H54 (cell line): Measurements from ENCODE around the gene CACNA1C.

ENCODE experiments used
- DNase-seq: peaks from one replicate; pipeline ENCODE4 v3.0.0; 2011; ENCODE audit warnings: low spot score, mixed read lengths; ENCODE audit not compliant: insufficient read length
- FAIRE-seq: peaks from 3 replicates; lab custom pipeline; 2011; peaks lifted over from hg19 to GRCh38; lab: Jason Lieb, UNC
- POLR2A ChIP-seq: IDR thresholded peaks from 2 replicates; pipeline ENCODE4 v1.6.1; 2011; ENCODE audit warnings: low read depth, mild to moderate bottlenecking, low read length

Gene CACNA1C

GRCh38 chr12:2384533-2385351 lies 332.0 kb downstream of the CACNA1C start:
- no peak for DNase-seq
- no peak for TF ChIP-seq POLR2A
- FAIRE-seq: no peak

GRCh38 chr12:2385529-2385928 lies 332.7 kb downstream of the CACNA1C start:
- FAIRE-seq: no peak
- no peak for TF ChIP-seq POLR2A
- DNase-seq: no peak

- TF ChIP-seq POLR2A: no peak
- DNase-seq (no peak), FAIRE-seq (no peak)
Observed at GRCh38 chr12:2386566-2386965, 333.8 kb downstream of the CACNA1C start.

GRCh38 chr12:2387103-2387834 lies 334.5 kb downstream of the CACNA1C start:
- TF ChIP-seq POLR2A: no peak
- FAIRE-seq (no peak), DNase-seq (no peak)

- FAIRE-seq (no peak), DNase-seq (no peak)
- no peak for TF ChIP-seq POLR2A
Observed at GRCh38 chr12:2389079-2389790, 336.4 kb downstream of the CACNA1C start.

GRCh38 chr12:2390133-2390532 lies 337.3 kb downstream of the CACNA1C start:
- DNase-seq (no peak), FAIRE-seq (no peak)
- TF ChIP-seq POLR2A: no peak

- DNase-seq: no peak
- FAIRE-seq: no peak
- TF ChIP-seq POLR2A: no peak
Observed at GRCh38 chr12:2390850-2391390, 338.1 kb downstream of the CACNA1C start.

GRCh38 chr12:2391740-2392331 lies 339.0 kb downstream of the CACNA1C start:
- no peak for TF ChIP-seq POLR2A
- FAIRE-seq (no peak), DNase-seq (no peak)

- no peak for FAIRE-seq
- TF ChIP-seq POLR2A: no peak
- DNase-seq: no peak
Observed at GRCh38 chr12:2393016-2393415, 340.2 kb downstream of the CACNA1C start.

- no peak for DNase-seq
- no peak for TF ChIP-seq POLR2A
- no peak for FAIRE-seq
Observed at GRCh38 chr12:2393996-2394395, 341.2 kb downstream of the CACNA1C start.

- FAIRE-seq: no peak
- peak; percentile 55 for DNase-seq
- TF ChIP-seq POLR2A: no peak
Observed at GRCh38 chr12:2395354-2395977, 342.7 kb downstream of the CACNA1C start.

- DNase-seq: no peak
- no peak for FAIRE-seq
- no peak for TF ChIP-seq POLR2A
Observed at GRCh38 chr12:2396448-2396871, 343.7 kb downstream of the CACNA1C start.

GRCh38 chr12:2397356-2398045 lies 344.7 kb downstream of the CACNA1C start:
- no peak for TF ChIP-seq POLR2A
- DNase-seq (peak; percentile 84), FAIRE-seq (peak; percentile 84)
